Measurements from ENCODE around the gene TRIM52.
A peak's percentile ranks its signal among the peaks of the same experiment; 100 is the strongest.

TRIM52 gene

GRCh38 chr5:181207214-181207959 lies 53.6 kb downstream of the TRIM52 start:
- Histone ChIP-seq H3K4me2 (peak overlapping the region; percentile 95 to 100 (median 99)), H3K9me3 (replicated peaks in 1 of 11) (no peaks in the 10 kb centered on the region), H3K27ac (peak overlapping the region in 10 of 11 experiments; percentile 50 to 71 (median 62); a peak in 21 of 22 replicates), H3K9ac (peak overlapping the region; percentile 61 to 81 (median 76)), H3K36me3 (no peaks in the 10 kb centered on the region), H3K4me1 (peaks cover 13 to 47% (median 42%) of the 10 kb centered on the region in 10 experiments), H3K4me3 (peak overlapping the region; percentile 61 to 75 (median 71)), H4K20me1 (peaks cover 0 to 30% (median 17%) of the 10 kb centered on the region in 11 experiments; a peak in 14 of 22 replicates), H3K27me3 (peaks cover 40 to 64% (median 55%) of the 10 kb centered on the region in 11 experiments)
- TF ChIP-seq Cebpa-rat (IDR thresholded peaks at IDR 0.05) = no peak

GRCh38 chr5:181205761-181206649 lies 54.9 kb downstream of the TRIM52 start:
- no peaks in the 10 kb centered on the region for H3K9me3 ChIP-seq (replicated peaks in 1 of 11)
- no peak overlapping the region for H3K27ac ChIP-seq
- H3K4me3 ChIP-seq = peak overlapping the region; percentile 61 to 75 (median 71)
- H3K4me1 ChIP-seq = peaks cover 13 to 44% (median 38%) of the 10 kb centered on the region in 10 experiments
- H3K9ac ChIP-seq = peak overlapping the region in 10 of 11 experiments; percentile 30 to 81 (median 74); a peak in 18 of 22 replicates
- peaks cover 40 to 75% (median 67%) of the 10 kb centered on the region in 11 experiments for H3K27me3 ChIP-seq
- no peak for TF ChIP-seq Cebpa-rat (IDR thresholded peaks at IDR 0.05)
- H3K36me3 ChIP-seq = no peaks in the 10 kb centered on the region
- peaks cover 0 to 30% (median 17%) of the 10 kb centered on the region in 11 experiments; a peak in 14 of 22 replicates for H4K20me1 ChIP-seq
- H3K4me2 ChIP-seq = peak overlapping the region; percentile 95 to 100 (median 99)
